GM23338 (cell line): Measurements from ENCODE around the gene NR3C1. TPM values are rescaled to one million over a fixed set of nuclear protein-coding genes. Genes with fewer than 3 reads are reported as not detected.

Experiments
- ATAC-seq: fragments of 200-7000 bp; cut with Tn5 transposase; 3 replicates; pipeline ENCODE4 v1.9.1; 2020
- DNase-seq: peaks from one replicate; pipeline ENCODE4 v3.0.0-alpha.2; 2015; ENCODE audit warnings: low spot score
- H2AFZ ChIP-seq: fragments of 200-600 bp; sonication (generic); 2 replicates; pipeline ENCODE4 v1.8.0; 2016; ENCODE audit warnings: antibody characterized with exemption, mild to moderate bottlenecking, moderate library complexity
- H3F3A ChIP-seq: fragments of 200-600 bp; sonication (generic); replicated peaks from 2 replicates; pipeline ENCODE4 v1.8.0; 2017; ENCODE audit warnings: antibody characterized with exemption, mixed run types, low read depth
- H3K27ac ChIP-seq: fragments of 200-600 bp; sonication (generic); 2 replicates; pipeline ENCODE4 v1.6.1; 2016; ENCODE audit warnings: low read depth
- H3K27me3 ChIP-seq: fragments of 200-600 bp; sonication (generic); 2 replicates; pipeline ENCODE4 v1.8.0; 2016; ENCODE audit warnings: mild to moderate bottlenecking, mixed run types, moderate library complexity; ENCODE audit not compliant: insufficient read depth
- H3K36me3 ChIP-seq: fragments of 200-600 bp; sonication (generic); 2 replicates; pipeline ENCODE4 v1.8.0; 2016; ENCODE audit warnings: mild to moderate bottlenecking; ENCODE audit not compliant: insufficient read depth
- H3K4me1 ChIP-seq: fragments of 200-600 bp; sonication (generic); 2 replicates; pipeline ENCODE4 v1.8.0; 2016; ENCODE audit warnings: mild to moderate bottlenecking, moderate library complexity; ENCODE audit not compliant: insufficient read depth
- H3K4me2 ChIP-seq: fragments of 200-600 bp; sonication (generic); 2 replicates; pipeline ENCODE4 v1.7.1; 2017; ENCODE audit warnings: mixed run types
- H3K4me3 ChIP-seq: fragments of 200-600 bp; sonication (generic); 2 replicates; pipeline ENCODE4 v1.6.1; 2016; ENCODE audit warnings: mixed run types
- H3K79me2 ChIP-seq: fragments of 200-600 bp; sonication (generic); replicated peaks from 2 replicates; pipeline ENCODE4 v1.8.0; 2017; ENCODE audit warnings: mild to moderate bottlenecking; ENCODE audit not compliant: insufficient read depth
- H3K9me2 ChIP-seq: fragments of 200-600 bp; sonication (generic); 2 replicates; pipeline ENCODE4 v1.8.0; 2017; ENCODE audit not compliant: insufficient read depth
- H4K20me1 ChIP-seq: fragments of 200-600 bp; sonication (generic); replicated peaks from 2 replicates; pipeline ENCODE4 v1.8.0; 2017; ENCODE audit warnings: mild to moderate bottlenecking; ENCODE audit not compliant: insufficient read depth
- H3K27ac Mint-ChIP-seq: 2 replicates; pipeline ENCODE4 v1.8.0; 2020; ENCODE audit warnings: inconsistent platforms, mild to moderate bottlenecking, moderate library complexity, mixed read lengths
- H3K27me3 Mint-ChIP-seq: 3 replicates; pipeline ENCODE4 v1.8.0; 2022; ENCODE audit warnings: low read depth, mild to moderate bottlenecking, moderate library complexity, mixed read lengths, inconsistent platforms; ENCODE audit not compliant: insufficient read depth, poor library complexity
- H3K36me3 Mint-ChIP-seq: 3 replicates; pipeline ENCODE4 v1.8.0; 2021; ENCODE audit warnings: low read depth, mild to moderate bottlenecking, inconsistent platforms, moderate library complexity, mixed read lengths
- H3K4me1 Mint-ChIP-seq: 3 replicates; pipeline ENCODE4 v1.8.0; 2020; ENCODE audit warnings: mild to moderate bottlenecking, inconsistent platforms, mixed read lengths
- H3K4me3 Mint-ChIP-seq: 3 replicates; pipeline ENCODE4 v1.8.0; 2021; ENCODE audit warnings: moderate library complexity, mild to moderate bottlenecking, inconsistent platforms, mixed read lengths
- H3K9me3 Mint-ChIP-seq: 3 replicates; pipeline ENCODE4 v1.8.0; 2020; ENCODE audit warnings: moderate library complexity, mild to moderate bottlenecking, inconsistent platforms, mixed read lengths
- CREB1 ChIP-seq: fragments of 250-450 bp; sonication (Bioruptor Pico); IDR thresholded peaks from 2 replicates; pipeline ENCODE4 v1.5.0; 2020; ENCODE audit warnings: low read depth, mild to moderate bottlenecking, moderate library complexity
- CTCF ChIP-seq, 2 experiments: fragments of 200-600 bp in 1 of 2; sonication (generic) in 1 of 2; conservative IDR thresholded peaks; 2 replicates each; pipeline versions ENCODE4 v1.5.1 to v1.6.1; 2016 to 2017; ENCODE audit warnings: antibody characterized with exemption in 2 of 2, low read depth in 2 of 2, mild to moderate bottlenecking in 2 of 2, moderate library complexity in 1 of 2
- ETS1 ChIP-seq: IDR thresholded peaks from 2 replicates; pipeline ENCODE4 v1.6.1; 2016; ENCODE audit warnings: antibody characterized with exemption
- EZH2 ChIP-seq: fragments of 200-600 bp; sonication (generic); IDR thresholded peaks from one replicate; pipeline ENCODE4 v1.8.0; 2017; ENCODE audit warnings: antibody characterized with exemption, mild to moderate bottlenecking, low read depth; ENCODE audit not compliant: unreplicated experiment
- EZH2phosphoT487 ChIP-seq: fragments of 200-600 bp; sonication (generic); IDR thresholded peaks from one replicate; pipeline ENCODE4 v1.8.1; 2018; ENCODE audit warnings: antibody characterized with exemption; ENCODE audit not compliant: unreplicated experiment
- JUNB ChIP-seq: IDR thresholded peaks from one replicate; pipeline ENCODE4 v1.6.1; 2016; ENCODE audit warnings: antibody characterized with exemption; ENCODE audit not compliant: unreplicated experiment
- NANOG ChIP-seq: IDR thresholded peaks from 2 replicates; pipeline ENCODE4 v1.6.1; 2016; ENCODE audit warnings: antibody characterized with exemption, borderline replicate concordance
- REST ChIP-seq: IDR thresholded peaks from one replicate; pipeline ENCODE4 v1.6.1; 2018; ENCODE audit warnings: antibody characterized with exemption; ENCODE audit not compliant: unreplicated experiment
- ZNF114 ChIP-seq: fragments of 250-450 bp; sonication (Bioruptor Pico); IDR thresholded peaks from 2 replicates; pipeline ENCODE4 v1.5.0; 2020; ENCODE audit warnings: mild to moderate bottlenecking, moderate library complexity
- ZNF462 ChIP-seq: fragments of 250-450 bp; sonication (Bioruptor Pico); IDR thresholded peaks from 2 replicates; pipeline ENCODE4 v1.5.0; 2020; ENCODE audit warnings: mild to moderate bottlenecking, moderate library complexity
- polyA plus RNA-seq: library from polyadenylated mRNA; unstranded; fragments of >200 nt; fragmentation: Nextera tagmentation; extraction: Ambion mirVana; gene quantifications from 2 replicates; pipeline ENCODE4 v1.2.1, GENCODE V29; 2016
- total RNA-seq: library from RNA; depleted of rRNA; stranded (reverse); fragments of >200 nt; shearing (Covaris generic); gene quantifications from 2 replicates; pipeline ENCODE4 v1.2.3, GENCODE V29; 2014

Gene NR3C1
- total and polyA plus RNA-seq, 2 experiments from 2014 or later, result 1.2 to 4.6 TPM

GRCh38 chr5:143313298-143313852, 90.1 kb downstream of the NR3C1 start:
- no peak overlapping the region for H3K27ac ChIP-seq
- no peak overlapping the region for H3K27ac Mint-ChIP-seq

More at GRCh38 chr5:143313298-143313852, 90.1 kb downstream of the NR3C1 start:
- H3K9me2 ChIP-seq, result no peaks in the 10 kb centered on the region; the same call in 1 of the 2 replicates
- H3K4me2 ChIP-seq, result no peak overlapping the region
- H2AFZ ChIP-seq, result no peak overlapping the region
- H3K27me3 ChIP-seq, result no peaks in the 10 kb centered on the region
- TF ChIP-seq CTCF (conservative IDR thresholded peaks at IDR 0.05; ENCODE audit: low read depth in 2 of 2), result no peak
- TF ChIP-seq EZH2phosphoT487, result no peak
- TF ChIP-seq CREB1 (CRISPR knock-in tag), result no peak
- TF ChIP-seq ZNF462 (CRISPR knock-in tag), result no peak
- TF ChIP-seq ETS1, result no peak
- no peak for TF ChIP-seq REST
- no peak for TF ChIP-seq ZNF114
- no peak for TF ChIP-seq NANOG
- TF ChIP-seq JUNB, result no peak
- no peak for TF ChIP-seq EZH2
- DNase-seq (no peak), ATAC-seq (no peak)
- H3F3A ChIP-seq, result no peaks in the 10 kb centered on the region
- Mint-ChIP-seq H3K4me1 (no peaks in the 10 kb centered on the region), H3K4me3 (no peak overlapping the region), H3K9me3 (no peaks in the 10 kb centered on the region), H3K36me3 (no peaks in the 10 kb centered on the region; the same call in 2 of the 3 replicates), H3K27me3 (no peaks in the 10 kb centered on the region)
- no peaks in the 10 kb centered on the region for H4K20me1 ChIP-seq
- H3K4me1 ChIP-seq, result no peaks in the 10 kb centered on the region
- no peak overlapping the region for H3K4me3 ChIP-seq
- no peaks in the 10 kb centered on the region for H3K36me3 ChIP-seq
- H3K79me2 ChIP-seq, result no peaks in the 10 kb centered on the region
